IPS-18c (cell line): ENCODE data around the gene SPATA4.
"Not testable (repeated sequence)": the region's sequence is repeated elsewhere in the genome, so short reads cannot be mapped to it uniquely, and the experiment has no call there.

Experiments used
- H3K4me3 ChIP-seq: 2 replicates; pipeline ENCODE4 v1.7.0; 2013; ENCODE audit warnings: low read depth, mild to moderate bottlenecking, low read length, moderate library complexity; ENCODE audit not compliant: insufficient read depth
- H3K9me3 ChIP-seq: one replicate; pipeline ENCODE4 v1.6.1; 2013; ENCODE audit warnings: mild to moderate bottlenecking, low read length, moderate library complexity; ENCODE audit not compliant: control insufficient read depth, insufficient read depth

SPATA4 gene

DNA sequence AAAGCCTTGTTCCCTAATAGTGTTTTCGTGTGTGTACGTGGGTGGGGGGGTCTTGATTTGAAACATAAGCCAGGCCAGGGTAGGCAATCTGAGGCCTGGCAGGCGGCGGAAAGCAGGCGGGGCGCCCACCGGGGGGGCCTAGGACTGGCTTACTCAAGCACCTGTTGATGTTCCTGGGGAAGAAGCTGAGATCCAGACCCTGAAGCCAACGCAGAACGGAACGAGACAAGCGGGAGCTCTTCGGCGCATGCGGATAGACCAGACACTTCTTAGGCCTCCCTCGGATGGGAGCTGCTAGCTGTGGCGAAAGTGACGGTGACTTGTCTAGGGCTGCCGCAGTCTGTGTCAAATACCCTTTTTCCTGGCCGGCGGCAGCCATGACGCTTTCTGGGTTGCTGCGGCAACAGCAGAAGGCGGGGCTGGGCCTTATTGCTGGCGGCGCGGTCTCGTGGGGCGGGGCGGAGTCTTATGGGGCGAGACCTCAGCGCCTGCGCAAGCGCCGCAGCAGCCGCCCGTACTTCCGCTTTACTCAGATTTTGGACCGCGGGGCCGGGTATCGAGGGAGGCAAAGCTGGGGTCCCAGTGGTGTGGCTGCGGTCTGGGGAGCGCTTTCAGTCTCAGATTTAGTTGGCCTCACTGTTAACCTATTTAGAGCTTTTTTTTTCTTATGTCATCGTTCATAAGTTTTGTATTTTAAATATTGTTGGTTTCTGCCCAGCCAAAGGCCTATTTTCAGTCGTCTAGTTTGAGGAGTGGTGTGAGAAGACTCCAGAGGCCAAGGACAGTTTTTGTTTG lies at the start of gene SPATA4:
SPATA4 (minus strand) TSS at position 402 of the 795 bp plus-strand sequence; CDS start at position 379, 23 bp downstream.
- H3K4me3 ChIP-seq = peak within 1 kb of the TSS; percentile 76
- no peaks in the 10 kb centered on the region for H3K9me3 ChIP-seq

GRCh38 chr4:176242764-176243347 lies 47.5 kb upstream of the SPATA4 start:
- Histone ChIP-seq H3K4me3 (no peak overlapping the region), H3K9me3 (no peaks in the 10 kb centered on the region)

DNA sequence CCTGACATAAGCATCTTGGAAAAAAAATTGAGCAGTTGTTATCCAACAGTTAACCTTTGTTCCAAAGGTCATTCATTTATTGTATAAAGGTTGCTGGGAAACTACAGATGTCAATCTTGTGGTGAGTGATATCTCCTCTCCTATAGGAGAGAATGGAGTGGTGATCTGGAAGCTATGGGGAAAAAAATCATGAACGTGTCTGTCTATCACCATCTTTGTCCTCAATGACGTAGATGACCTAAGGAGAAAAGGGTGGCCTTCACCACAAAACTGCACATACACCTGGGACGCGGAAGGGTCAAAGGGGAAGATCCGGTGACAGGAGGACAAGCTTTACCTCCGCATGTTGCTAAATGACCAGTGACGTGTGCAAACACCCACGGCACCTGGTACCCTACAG lies 46.3 kb upstream of the SPATA4 start:
- Histone ChIP-seq H3K4me3 (no peak overlapping the region), H3K9me3 (no peaks in the 10 kb centered on the region)

DNA sequence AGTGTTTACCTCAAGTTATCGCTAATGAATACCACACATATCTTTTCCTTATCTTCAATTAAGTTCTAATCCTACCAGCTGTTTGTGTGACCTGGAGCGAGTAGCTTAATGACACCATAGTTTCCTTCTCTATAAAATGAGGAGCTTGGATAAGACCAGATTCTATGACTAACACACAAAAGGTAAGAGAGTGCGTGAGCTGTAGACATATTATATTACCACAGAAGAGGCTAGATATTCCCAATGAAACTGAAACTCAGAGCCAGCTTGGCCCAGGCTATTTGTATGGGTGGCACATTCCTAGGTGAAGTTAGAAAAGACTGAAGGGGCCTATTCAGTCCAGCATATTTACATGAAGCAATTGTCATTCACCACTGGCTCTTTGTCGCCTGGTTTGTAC lies 43.4 kb upstream of the SPATA4 start:
- no peak overlapping the region for H3K4me3 ChIP-seq
- no peaks in the 10 kb centered on the region for H3K9me3 ChIP-seq

GRCh38 chr4:176238157-176238610 lies 42.8 kb upstream of the SPATA4 start:
- Histone ChIP-seq H3K4me3 (no peak overlapping the region), H3K9me3 (no peaks in the 10 kb centered on the region)

DNA sequence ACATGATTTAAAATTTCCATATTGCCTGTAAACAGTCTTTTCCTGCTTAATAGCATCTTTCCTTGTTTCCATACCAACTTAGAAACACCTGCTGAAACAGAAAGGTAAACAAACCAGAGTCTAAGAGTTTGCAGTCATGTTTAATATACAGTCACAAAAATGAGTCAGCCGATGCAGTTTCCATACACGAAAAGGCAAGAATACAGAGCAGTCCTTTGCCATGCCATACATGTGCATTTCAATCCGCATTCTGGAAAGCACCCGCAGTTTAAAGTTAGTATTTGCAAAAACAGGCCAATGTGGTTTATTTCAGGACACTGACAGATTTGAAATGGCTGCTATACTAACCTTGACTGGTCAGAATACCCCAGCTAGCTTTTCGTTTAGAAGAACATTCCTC lies 41.6 kb upstream of the SPATA4 start:
- H3K9me3 ChIP-seq = no peaks in the 10 kb centered on the region
- H3K4me3 ChIP-seq = no peak overlapping the region

DNA sequence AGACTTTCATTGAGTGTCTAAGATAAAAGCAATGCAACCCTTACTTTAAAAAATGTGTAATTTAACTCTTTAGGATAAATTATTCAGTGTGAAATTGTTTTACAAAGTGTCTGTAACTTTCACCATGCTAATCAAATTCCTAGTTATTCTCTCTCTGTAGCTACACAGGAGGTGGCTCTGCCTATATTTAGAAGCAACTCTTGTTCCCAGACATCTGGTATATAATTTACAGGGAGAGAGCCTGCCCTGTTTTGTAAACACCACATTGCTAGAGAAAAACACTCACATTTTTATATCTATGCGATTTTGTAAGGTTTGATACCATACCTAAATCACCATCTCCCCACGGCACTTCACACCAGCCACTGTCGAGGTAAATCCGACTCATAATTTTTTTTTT lies 35.5 kb upstream of the SPATA4 start:
- no peak overlapping the region for H3K4me3 ChIP-seq
- no peaks in the 10 kb centered on the region for H3K9me3 ChIP-seq

- no peak overlapping the region for H3K4me3 ChIP-seq
- no peaks in the 10 kb centered on the region for H3K9me3 ChIP-seq
Measured at GRCh38 chr4:176229645-176230044, 34.3 kb upstream of the SPATA4 start.

GRCh38 chr4:176226736-176227135 lies 31.4 kb upstream of the SPATA4 start:
- Histone ChIP-seq H3K4me3 (no peak overlapping the region), H3K9me3 (no peaks in the 10 kb centered on the region)

DNA sequence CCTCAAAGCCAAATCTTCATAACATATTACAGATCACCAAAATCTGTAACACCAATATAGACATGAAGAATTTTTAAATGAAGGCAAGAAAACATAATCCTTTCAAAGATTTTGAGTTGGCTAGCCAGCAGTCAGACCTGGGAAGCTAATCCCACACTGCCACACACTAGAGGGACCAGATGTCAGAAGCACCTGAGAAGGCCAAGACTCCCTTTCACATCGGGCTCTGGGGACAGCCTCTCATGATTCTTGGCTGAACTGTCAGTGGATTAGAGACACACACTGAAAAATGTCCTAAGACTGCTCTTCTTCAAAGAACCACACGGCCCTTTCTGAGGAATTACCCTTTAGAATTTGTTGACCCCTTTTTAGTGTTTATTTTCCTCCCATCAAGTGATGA lies 28.2 kb upstream of the SPATA4 start:
- Histone ChIP-seq H3K9me3 (no peaks in the 10 kb centered on the region), H3K4me3 (no peak overlapping the region)

DNA sequence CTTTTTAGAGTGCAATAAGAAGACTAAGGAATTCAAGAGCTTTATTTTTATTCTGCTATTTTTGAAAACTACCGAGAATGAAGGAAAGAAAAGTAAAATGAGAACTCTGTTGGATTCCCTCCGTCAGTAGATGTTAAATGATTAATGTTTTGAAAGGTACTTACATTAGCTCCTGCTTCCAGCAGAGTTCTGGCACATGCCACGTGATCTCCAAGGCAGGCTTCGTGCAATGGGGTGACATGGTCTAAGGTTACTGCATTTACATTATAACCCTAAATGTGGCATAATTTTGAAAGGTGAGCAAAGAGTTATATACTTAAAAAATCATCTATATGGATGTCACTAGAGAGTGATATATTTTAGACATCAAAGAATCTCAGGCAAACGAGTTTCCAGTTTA lies 26.8 kb upstream of the SPATA4 start:
- no peak overlapping the region for H3K4me3 ChIP-seq
- H3K9me3 ChIP-seq = no peaks in the 10 kb centered on the region

DNA sequence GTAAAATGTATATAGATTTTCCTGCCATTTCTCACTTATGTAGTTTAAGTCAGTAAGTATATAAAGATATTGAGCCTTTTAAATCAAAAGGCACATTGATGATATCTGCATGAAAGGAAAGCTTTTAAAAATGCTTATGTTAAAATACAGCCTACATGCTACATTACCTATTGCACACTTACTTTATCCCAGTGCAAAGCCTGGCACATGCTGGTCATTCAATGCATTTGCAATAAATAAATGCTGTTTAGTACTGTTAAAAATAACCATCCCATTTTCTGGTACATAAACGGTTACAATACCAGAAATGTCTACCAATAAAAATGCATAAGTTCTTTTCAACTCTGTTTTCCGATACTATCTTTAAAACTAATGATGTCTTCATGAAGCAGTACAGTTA lies 22.1 kb upstream of the SPATA4 start:
- H3K9me3 ChIP-seq = no peaks in the 10 kb centered on the region
- no peak overlapping the region for H3K4me3 ChIP-seq

GRCh38 chr4:176212351-176212750 lies 17.0 kb upstream of the SPATA4 start:
- not testable (repeated sequence) for H3K9me3 ChIP-seq, H3K4me3 ChIP-seq

GRCh38 chr4:176210579-176211296 lies 15.4 kb upstream of the SPATA4 start:
- Histone ChIP-seq H3K9me3 (no peaks in the 10 kb centered on the region), H3K4me3 (no peak overlapping the region)

DNA sequence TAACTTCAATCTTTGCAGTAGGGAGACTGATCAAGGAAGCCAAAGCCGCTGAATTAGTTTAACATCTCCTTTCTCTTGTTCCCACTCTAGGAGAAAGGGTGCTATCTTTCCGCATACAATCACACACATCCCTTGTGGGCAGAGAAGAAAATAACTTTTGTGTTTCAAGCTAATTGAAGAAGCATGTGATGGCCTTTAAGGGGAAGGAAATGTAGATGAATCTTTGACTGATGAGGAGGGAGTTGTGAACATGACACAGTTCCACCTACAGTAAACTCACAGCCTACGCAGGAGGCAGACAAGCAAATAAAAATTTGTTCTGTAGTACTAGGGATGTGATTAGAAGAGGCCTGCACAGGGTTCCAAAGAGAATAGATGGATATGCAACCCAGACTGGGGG lies 14.7 kb upstream of the SPATA4 start:
- no peak overlapping the region for H3K4me3 ChIP-seq

GRCh38 chr4:176209535-176209934 lies 14.2 kb upstream of the SPATA4 start:
- Histone ChIP-seq H3K4me3 (no peak overlapping the region), H3K9me3 (no peaks in the 10 kb centered on the region)

More for the DNA sequence above, 14.7 kb upstream of the SPATA4 start:
- H3K9me3 ChIP-seq = no peaks in the 10 kb centered on the region

DNA sequence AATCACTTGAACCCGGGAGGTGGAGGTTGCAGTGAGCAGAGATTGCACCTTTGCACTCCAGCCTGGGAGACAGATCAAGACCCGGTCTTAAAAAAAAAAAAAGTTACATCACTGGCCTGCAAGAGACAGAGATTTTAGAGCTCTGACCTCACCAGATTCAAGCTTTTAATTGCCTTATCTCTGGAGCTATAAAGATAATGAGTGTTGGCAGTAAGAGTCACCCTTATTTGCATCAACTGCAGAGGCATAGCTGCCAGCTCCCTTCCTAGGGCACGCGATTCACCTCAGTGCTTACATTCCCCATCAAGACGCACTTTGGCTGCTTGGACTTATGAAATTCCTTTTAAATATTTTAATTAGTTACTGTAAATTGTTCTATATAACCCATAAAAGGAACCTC lies 12.5 kb upstream of the SPATA4 start:
- Histone ChIP-seq H3K9me3 (no peaks in the 10 kb centered on the region), H3K4me3 (no peak overlapping the region)

DNA sequence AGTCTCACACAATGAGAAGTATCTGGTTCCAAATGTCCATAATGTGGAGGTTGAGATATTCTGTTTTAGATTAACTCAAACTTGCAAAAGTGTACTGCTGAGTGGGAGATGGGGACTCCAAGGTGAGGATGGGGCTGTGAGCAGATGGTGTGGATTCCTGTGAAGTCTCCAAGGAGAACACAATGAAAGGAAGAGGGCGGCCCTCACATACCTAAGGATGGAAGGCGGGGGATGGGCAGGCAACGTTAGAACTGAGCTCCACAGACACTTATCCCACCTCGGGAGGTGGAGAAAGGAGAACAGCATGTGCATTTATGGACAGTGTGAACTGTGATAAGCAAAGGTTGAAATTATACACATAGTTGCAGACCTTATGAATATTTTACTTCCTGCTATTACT lies 9.9 kb upstream of the SPATA4 start:
- no peaks in the 10 kb centered on the region for H3K9me3 ChIP-seq
- H3K4me3 ChIP-seq = no peak overlapping the region
